ENCODE results near the gene PRR20G. TPM values are rescaled to one million over a fixed set of nuclear protein-coding genes. Genes with fewer than 3 reads are reported as not detected.

Gene PRR20G
- total RNA-seq, 1 experiment from 2014 or later: 0.30 TPM

DNA sequence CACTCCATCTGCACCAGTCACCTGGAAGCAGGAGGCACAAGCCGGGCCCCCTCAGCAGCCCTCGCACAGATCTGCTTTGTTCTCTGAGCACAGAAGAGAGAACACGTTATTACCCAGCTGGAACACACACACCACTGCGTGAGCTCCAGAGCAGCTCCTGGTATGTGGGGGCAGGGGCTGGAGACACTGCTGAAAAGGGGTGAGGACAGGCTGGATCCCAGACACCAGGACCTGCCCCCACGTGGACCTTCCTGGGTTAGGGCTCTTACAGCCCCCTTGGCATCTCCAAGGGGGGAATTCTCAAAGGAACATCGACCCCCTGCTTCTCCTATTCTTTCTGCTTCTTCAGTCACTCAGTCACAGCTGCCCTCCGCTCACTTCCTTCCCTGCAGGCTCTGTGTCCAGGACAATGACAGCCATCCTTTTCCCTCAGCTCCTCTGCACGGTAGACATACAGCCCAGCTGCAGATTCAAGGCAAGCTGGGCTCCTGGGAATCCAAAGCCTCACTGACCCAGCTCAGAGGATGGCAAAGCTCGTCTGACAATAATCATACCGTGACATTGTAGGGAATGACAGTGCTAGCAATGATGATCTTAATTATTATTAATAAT is 33.7 kb downstream of the PRR20G start:
- H3K79me2 ChIP-seq (ENCODE audit: insufficient read depth, low read length): no peaks in the 10 kb centered on the region
- no peak for TF ChIP-seq CBX3 (IDR thresholded peaks at IDR 0.05; ENCODE audit: low read depth)
- no peak for TF ChIP-seq SRF (IDR thresholded peaks at IDR 0.05; ENCODE audit: low read depth)
- no peak for TF ChIP-seq ZNF274 (IDR thresholded peaks at IDR 0.05; ENCODE audit: low read depth, low read length)
- no peak for TF ChIP-seq POLR2A (IDR thresholded peaks at IDR 0.05; ENCODE audit: borderline replicate concordance, extremely low read depth, insufficient read depth, insufficient read length)
- TF ChIP-seq, protein P1, sequence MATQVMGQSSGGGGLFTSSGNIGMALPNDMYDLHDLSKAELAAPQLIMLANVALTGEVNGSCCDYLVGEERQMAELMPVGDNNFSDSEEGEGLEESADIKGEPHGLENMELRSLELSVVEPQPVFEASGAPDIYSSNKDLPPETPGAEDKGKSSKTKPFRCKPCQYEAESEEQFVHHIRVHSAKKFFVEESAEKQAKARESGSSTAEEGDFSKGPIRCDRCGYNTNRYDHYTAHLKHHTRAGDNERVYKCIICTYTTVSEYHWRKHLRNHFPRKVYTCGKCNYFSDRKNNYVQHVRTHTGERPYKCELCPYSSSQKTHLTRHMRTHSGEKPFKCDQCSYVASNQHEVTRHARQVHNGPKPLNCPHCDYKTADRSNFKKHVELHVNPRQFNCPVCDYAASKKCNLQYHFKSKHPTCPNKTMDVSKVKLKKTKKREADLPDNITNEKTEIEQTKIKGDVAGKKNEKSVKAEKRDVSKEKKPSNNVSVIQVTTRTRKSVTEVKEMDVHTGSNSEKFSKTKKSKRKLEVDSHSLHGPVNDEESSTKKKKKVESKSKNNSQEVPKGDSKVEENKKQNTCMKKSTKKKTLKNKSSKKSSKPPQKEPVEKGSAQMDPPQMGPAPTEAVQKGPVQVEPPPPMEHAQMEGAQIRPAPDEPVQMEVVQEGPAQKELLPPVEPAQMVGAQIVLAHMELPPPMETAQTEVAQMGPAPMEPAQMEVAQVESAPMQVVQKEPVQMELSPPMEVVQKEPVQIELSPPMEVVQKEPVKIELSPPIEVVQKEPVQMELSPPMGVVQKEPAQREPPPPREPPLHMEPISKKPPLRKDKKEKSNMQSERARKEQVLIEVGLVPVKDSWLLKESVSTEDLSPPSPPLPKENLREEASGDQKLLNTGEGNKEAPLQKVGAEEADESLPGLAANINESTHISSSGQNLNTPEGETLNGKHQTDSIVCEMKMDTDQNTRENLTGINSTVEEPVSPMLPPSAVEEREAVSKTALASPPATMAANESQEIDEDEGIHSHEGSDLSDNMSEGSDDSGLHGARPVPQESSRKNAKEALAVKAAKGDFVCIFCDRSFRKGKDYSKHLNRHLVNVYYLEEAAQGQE (IDR thresholded peaks at IDR 0.05; ENCODE audit: low read depth): no peak
- no peak for TF ChIP-seq EZH2 (IDR thresholded peaks at IDR 0.05)
- no peak for TF ChIP-seq CTCF (IDR thresholded peaks at IDR 0.05 in 2 of 3, conservative IDR thresholded peaks at IDR 0.05 in 1 of 3; ENCODE audit: borderline replicate concordance in 1 of 3, insufficient read depth in 1 of 3, low read depth in 2 of 3, low read length in 2 of 3)
- no peak for TF ChIP-seq POLR2AphosphoS5 (IDR thresholded peaks at IDR 0.05; ENCODE audit: low read depth, low read length)
- no peak for TF ChIP-seq RAD21 (IDR thresholded peaks at IDR 0.05; ENCODE audit: low read depth)
- no peak for TF ChIP-seq EZH2phosphoT487 (IDR thresholded peaks at IDR 0.05; ENCODE audit: borderline replicate concordance)
- no peak for TF ChIP-seq SP1 (IDR thresholded peaks at IDR 0.05; ENCODE audit: low read depth)
- no peak for TF ChIP-seq ZFX (IDR thresholded peaks at IDR 0.05)
- TF ChIP-seq JUND (IDR thresholded peaks at IDR 0.05): no peak
- no peak for TF ChIP-seq ELF1 (IDR thresholded peaks at IDR 0.05; ENCODE audit: borderline replicate concordance, low read depth)
- no peak for TF ChIP-seq YY1 (IDR thresholded peaks at IDR 0.05; ENCODE audit: extremely low read depth, insufficient replicate concordance, low read depth, low read length)
- no peak overlapping the region for H2AFZ ChIP-seq (ENCODE audit: low read depth, low read length, poor library complexity, severe bottlenecking)
- no peaks in the 10 kb centered on the region for H3K4me1 ChIP-seq (ENCODE audit: control insufficient read depth in 1 of 2, insufficient read depth in 2 of 2, low read length in 2 of 2)
- H3K4me2 ChIP-seq (ENCODE audit: low read length): no peak overlapping the region
- intact Hi-C loops (cut with micrococcal nuclease): loop anchor here (1.0 kb wide), 1 partner anchor 201 kb away; no protein-coding TSS in a partner anchor
- no peaks in the 10 kb centered on the region for H3K9me2 ChIP-seq (ENCODE audit: insufficient read depth)
- DNase-seq (ENCODE audit: low read depth, low spot score): no peak
- ChIA-PET CTCF (interaction anchor here (1.0 to 2.0 kb wide), 5 partner anchors 28 to 201 kb away, joined by 3 to 13 read pairs (median 3); no protein-coding TSS in a partner anchor), RAD21 (ENCODE audit: low non-redundant PET in 1 of 2, low total read pairs in 2 of 2, uncharacterized antibody in 2 of 2, unreplicated experiment in 2 of 2) (no interaction called here), POLR2A (no interaction called here)
- no peaks in the 10 kb centered on the region for H3K27me3 ChIP-seq (ENCODE audit: insufficient read depth, low read length)
- no peak for ATAC-seq
- H3K36me3 ChIP-seq (ENCODE audit: control insufficient read depth in 1 of 2, insufficient read depth in 2 of 2, low read length in 2 of 2): no peaks in the 10 kb centered on the region
- H3K9ac ChIP-seq (ENCODE audit: low read length): no peak overlapping the region
- no peaks in the 10 kb centered on the region for H4K20me1 ChIP-seq (ENCODE audit: insufficient read depth)
- no peak overlapping the region for H3K27ac ChIP-seq (ENCODE audit: low read depth, low read length)
- 0 out of 4 replicates have a peak, but pooled peaks cover 0 to 1% of the 10 kb centered on the region in 2 experiments for H3K9me3 ChIP-seq (ENCODE audit: control insufficient read depth in 1 of 2, insufficient read depth in 1 of 2, low read depth in 1 of 2, low read length in 2 of 2)
- no TSS peak for BruUV-seq (replicated peaks)
- no peak overlapping the region for H3K4me3 ChIP-seq (replicated peaks in 1 of 2; ENCODE audit: low read depth in 1 of 2, low read length in 2 of 2)
